Progenitor cell of endocrine pancreas (in vitro differentiated cells): ENCODE measurements around the gene PRSS1. TPM values are rescaled to one million over a fixed set of nuclear protein-coding genes. Genes with fewer than 3 reads are reported as not detected.
"Not testable (repeated sequence)": the region's sequence is repeated elsewhere in the genome, so short reads cannot be mapped to it uniquely, and the experiment has no call there.

Source experiments
- DNase-seq: peaks from one replicate; pipeline ENCODE4 v3.0.0; 2021; ENCODE audit warnings: low spot score; ENCODE audit not compliant: unreplicated experiment
- H3K27ac Mint-ChIP-seq: 2 replicates; pipeline ENCODE4 v1.8.0; 2021; ENCODE audit warnings: mild to moderate bottlenecking, moderate library complexity, mixed read lengths
- H3K27me3 Mint-ChIP-seq: 2 replicates; pipeline ENCODE4 v1.8.0; 2021; ENCODE audit warnings: mixed read lengths
- H3K36me3 Mint-ChIP-seq: 2 replicates; pipeline ENCODE4 v1.8.0; 2022; ENCODE audit warnings: mixed read lengths; ENCODE audit not compliant: insufficient read depth
- H3K4me1 Mint-ChIP-seq: 2 replicates; pipeline ENCODE4 v1.8.0; 2021; ENCODE audit warnings: low read depth, mixed read lengths
- H3K4me3 Mint-ChIP-seq: 2 replicates; pipeline ENCODE4 v1.8.0; 2021; ENCODE audit warnings: low read depth, mild to moderate bottlenecking, moderate library complexity, mixed read lengths
- H3K9me3 Mint-ChIP-seq: 2 replicates; pipeline ENCODE4 v1.8.0; 2021; ENCODE audit warnings: low read depth, mixed read lengths
- total RNA-seq: library from RNA; stranded (reverse); gene quantifications from 2 replicates; pipeline ENCODE4 v1.2.1, GENCODE V29; 2021
- TF ChIP-seq, protein P1 (sequence below): fragments of 200-600 bp; sonication (generic); IDR thresholded peaks from one replicate; pipeline ENCODE4 v1.5.0; 2021; ENCODE audit warnings: antibody characterized with exemption, mild to moderate bottlenecking; ENCODE audit not compliant: unreplicated experiment

The PRSS1 gene
- total RNA-seq, 1 donor from 2014 or later, result 32.1 TPM

DNA sequence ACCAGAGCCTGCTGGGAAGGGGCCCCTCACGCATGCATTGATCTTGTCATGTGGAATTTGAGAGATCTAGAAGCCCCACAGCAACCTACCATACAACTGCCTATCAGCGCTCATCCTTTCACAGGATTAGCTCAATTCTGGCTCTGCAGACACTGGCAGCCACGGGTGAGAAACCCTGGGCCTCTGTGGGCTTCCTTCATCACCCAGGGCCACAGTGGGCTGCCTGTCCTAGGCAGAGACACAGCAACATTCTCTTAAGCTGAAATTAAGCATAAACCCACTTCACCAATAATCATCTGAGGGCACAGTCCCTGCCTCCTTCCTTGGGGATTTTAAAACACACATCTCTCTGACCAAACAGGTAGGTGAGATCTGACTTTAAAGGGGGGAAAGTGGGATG lies 18.2 kb downstream of the PRSS1 start:
- no peaks in the 10 kb centered on the region for H3K9me3 Mint-ChIP-seq
- TF ChIP-seq, protein P1, sequence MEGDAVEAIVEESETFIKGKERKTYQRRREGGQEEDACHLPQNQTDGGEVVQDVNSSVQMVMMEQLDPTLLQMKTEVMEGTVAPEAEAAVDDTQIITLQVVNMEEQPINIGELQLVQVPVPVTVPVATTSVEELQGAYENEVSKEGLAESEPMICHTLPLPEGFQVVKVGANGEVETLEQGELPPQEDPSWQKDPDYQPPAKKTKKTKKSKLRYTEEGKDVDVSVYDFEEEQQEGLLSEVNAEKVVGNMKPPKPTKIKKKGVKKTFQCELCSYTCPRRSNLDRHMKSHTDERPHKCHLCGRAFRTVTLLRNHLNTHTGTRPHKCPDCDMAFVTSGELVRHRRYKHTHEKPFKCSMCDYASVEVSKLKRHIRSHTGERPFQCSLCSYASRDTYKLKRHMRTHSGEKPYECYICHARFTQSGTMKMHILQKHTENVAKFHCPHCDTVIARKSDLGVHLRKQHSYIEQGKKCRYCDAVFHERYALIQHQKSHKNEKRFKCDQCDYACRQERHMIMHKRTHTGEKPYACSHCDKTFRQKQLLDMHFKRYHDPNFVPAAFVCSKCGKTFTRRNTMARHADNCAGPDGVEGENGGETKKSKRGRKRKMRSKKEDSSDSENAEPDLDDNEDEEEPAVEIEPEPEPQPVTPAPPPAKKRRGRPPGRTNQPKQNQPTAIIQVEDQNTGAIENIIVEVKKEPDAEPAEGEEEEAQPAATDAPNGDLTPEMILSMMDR, result no peak
- H3K27me3 Mint-ChIP-seq, result peaks cover 38% of the 10 kb centered on the region
- H3K36me3 Mint-ChIP-seq, result no peaks in the 10 kb centered on the region
- no peak overlapping the region for H3K27ac Mint-ChIP-seq
- no peak for DNase-seq
- H3K4me1 Mint-ChIP-seq, result peaks cover 6% of the 10 kb centered on the region
- no peak overlapping the region for H3K4me3 Mint-ChIP-seq

DNA sequence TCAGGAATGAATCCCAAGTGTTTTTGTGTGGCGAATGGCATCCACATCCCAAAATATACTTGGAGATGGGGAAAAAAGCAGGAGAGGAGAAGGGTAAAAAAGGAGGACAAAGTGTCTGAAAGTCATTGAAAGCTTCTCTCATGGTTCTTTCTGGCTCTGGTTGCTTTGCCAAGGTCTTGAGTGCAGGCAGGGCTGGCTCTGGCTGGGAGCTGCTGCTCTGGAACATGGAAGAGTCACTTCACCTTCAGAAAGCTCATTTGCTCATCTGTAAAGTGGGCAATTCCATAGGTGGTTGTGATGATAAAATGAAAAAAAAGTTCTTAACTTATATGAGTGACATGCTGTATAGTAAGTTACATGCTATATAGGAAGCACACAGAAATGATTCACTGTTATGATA lies 18.6 kb downstream of the PRSS1 start:
- no peaks in the 10 kb centered on the region for H3K36me3 Mint-ChIP-seq
- no peaks in the 10 kb centered on the region for H3K9me3 Mint-ChIP-seq
- TF ChIP-seq, protein P1, result no peak

DNA sequence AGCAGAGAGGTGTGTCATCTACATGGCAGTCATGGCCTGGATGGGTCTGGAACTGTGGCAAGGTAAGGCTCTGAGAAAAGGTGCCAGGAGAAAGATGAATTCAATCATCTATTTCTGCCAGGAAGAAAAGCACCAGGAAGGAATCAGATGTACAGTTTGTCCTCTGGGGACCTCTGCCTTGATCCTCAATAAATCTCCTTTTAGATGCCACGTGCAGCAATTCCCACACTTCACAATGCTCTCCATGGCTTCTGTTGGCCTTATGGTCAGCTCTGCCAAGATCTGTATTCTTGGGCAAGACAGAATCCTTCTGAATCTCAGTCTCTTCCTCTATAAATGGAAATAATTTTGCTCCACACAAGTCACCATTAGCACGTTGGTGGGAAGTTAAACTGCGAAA lies 19.6 kb downstream of the PRSS1 start:
- not testable (repeated sequence) for H3K9me3 Mint-ChIP-seq, H3K4me3 Mint-ChIP-seq, H3K4me1 Mint-ChIP-seq, H3K27ac Mint-ChIP-seq, DNase-seq, H3K36me3 Mint-ChIP-seq
- peaks cover 46% of the 10 kb centered on the region for H3K27me3 Mint-ChIP-seq

More for the DNA sequence above, 18.6 kb downstream of the PRSS1 start:
- no peak overlapping the region for H3K4me3 Mint-ChIP-seq
- no peak overlapping the region for H3K27ac Mint-ChIP-seq
- H3K4me1 Mint-ChIP-seq, result peaks cover 6% of the 10 kb centered on the region
- no peak for DNase-seq
- H3K27me3 Mint-ChIP-seq, result peaks cover 38% of the 10 kb centered on the region

DNA sequence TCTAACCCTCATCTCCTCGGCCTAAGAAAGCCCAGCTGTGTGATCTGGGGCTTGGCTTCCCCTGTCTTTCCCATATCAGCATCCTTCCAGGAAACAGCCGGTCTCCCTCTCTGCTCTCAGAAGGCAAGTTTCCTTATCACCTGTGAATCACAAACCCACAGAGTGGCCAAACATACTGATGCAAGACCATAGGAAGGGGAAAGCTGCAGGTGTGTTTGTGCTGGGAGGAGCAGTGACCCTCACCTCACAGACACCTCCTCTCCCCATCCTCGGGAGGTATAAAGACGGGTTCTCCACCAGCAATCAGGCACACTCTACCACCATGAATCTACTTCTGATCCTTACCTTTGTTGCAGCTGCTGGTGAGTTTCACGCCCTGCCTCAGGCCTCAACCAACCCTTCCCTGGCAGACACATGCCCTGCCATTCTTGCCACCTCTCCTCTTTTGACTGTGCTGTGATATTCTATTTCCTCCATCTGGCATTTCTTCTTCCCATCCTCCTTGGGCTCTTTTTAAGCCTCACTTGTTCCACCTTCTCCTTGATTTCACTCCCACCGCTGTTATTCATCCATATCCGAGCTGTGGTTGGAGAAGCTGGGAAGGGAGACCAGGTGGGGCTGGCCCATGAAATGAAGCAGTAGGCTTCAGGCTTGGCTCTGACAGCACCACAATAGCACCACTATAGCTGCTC lies 21.5 kb downstream of the PRSS1 start, which contains the start of gene PRSS2:
PRSS2 (plus strand) TSS at position 310 of the 692 bp plus-strand sequence; CDS start at position 323, 13 bp downstream.
- H3K27me3 Mint-ChIP-seq, result peaks cover 50% of the 10 kb centered on the region

DNA sequence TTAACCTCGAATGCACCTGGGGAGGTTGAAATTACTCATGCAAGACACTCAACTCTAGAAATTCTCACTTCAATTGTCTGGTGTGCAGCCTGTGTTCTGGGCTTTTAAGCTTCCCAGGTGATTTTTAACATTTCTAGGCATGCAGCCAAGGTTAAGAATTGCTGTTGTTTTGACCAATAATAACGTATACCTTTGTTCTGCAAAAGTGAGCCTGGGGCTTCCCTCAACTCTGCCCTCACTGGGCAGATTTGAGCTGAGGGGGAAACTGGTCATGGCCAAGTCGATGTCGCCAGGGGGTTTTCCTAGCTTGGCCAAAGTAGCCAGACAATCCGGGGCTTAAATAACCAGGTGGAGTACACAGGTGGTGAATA lies 22.1 kb downstream of the PRSS1 start:
- no peak for DNase-seq
- Mint-ChIP-seq H3K36me3 (no peaks in the 10 kb centered on the region), H3K4me3 (no peak overlapping the region), H3K27ac (no peak overlapping the region), H3K9me3 (no peaks in the 10 kb centered on the region), H3K27me3 (peaks cover 50% of the 10 kb centered on the region), H3K4me1 (peaks cover 3% of the 10 kb centered on the region)
- TF ChIP-seq, protein P1, result no peak

More for the DNA sequence above, 21.5 kb downstream of the PRSS1 start, which contains the start of gene PRSS2:
- Mint-ChIP-seq H3K4me3 (no peak within 1 kb of the TSS), H3K4me1 (peaks cover 3% of the 10 kb centered on the region), H3K36me3 (no peaks in the 10 kb centered on the region), H3K9me3 (no peaks in the 10 kb centered on the region), H3K27ac (no peak within 1 kb of the TSS)
- TF ChIP-seq, protein P1, result no peak
- no peak for DNase-seq

DNA sequence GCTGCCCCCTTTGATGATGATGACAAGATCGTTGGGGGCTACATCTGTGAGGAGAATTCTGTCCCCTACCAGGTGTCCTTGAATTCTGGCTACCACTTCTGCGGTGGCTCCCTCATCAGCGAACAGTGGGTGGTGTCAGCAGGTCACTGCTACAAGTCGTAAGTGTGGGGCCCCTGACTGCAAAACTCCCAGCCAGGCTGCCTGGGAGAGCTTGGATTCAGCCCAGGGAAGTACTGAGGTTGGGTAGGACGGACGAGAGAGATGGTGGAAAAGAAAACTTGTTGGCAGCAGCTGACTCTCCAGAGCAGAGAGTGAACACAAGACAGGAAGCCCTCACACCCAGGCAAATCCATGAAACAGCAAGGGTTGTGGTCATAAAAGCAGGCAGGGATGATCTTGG lies 22.8 kb downstream of the PRSS1 start:
- Mint-ChIP-seq H3K27me3 (peaks cover 50% of the 10 kb centered on the region), H3K4me1 (peaks cover 3% of the 10 kb centered on the region), H3K27ac (no peak overlapping the region), H3K4me3 (no peak overlapping the region), H3K36me3 (no peaks in the 10 kb centered on the region), H3K9me3 (peaks cover under 1% of the 10 kb centered on the region)
- TF ChIP-seq, protein P1, result no peak
- no peak for DNase-seq
